PC-3 (cell line): ENCODE data around the gene TMED4. TPM values are rescaled to one million over a fixed set of nuclear protein-coding genes. Genes with fewer than 3 reads are reported as not detected.

Experiments used
- ATAC-seq: fragments of 200-7000 bp; cut with Tn5 transposase; 2 replicates; pipeline ENCODE4 v1.9.1; 2020; ENCODE audit warnings: mild to moderate bottlenecking, moderate library complexity
- BruUV-seq: library from RNA; stranded (reverse); fragments of 400-500 nt; replicated peaks from 2 replicates; lab custom pipeline; 2021; lab: Mats Ljungman, UMichigan
- CTCF ChIA-PET: fragments of 300-600 bp; sonication (Branson Sonifier 250); formaldehyde crosslinking; loops from one replicate; lab custom pipeline; 2022; ENCODE audit warnings: antibody characterized with exemption; lab: Charles Lee
- POLR2A ChIA-PET: fragments of 300-600 bp; sonication (Branson Sonifier 250); formaldehyde crosslinking; loops from one replicate; lab custom pipeline; 2022; ENCODE audit warnings: antibody characterized with exemption; ENCODE audit not compliant: unreplicated experiment; lab: Charles Lee
- DNase-seq: peaks from one replicate; pipeline ENCODE4 v3.0.0-alpha.2; 2015
- H2AFZ ChIP-seq: fragments of 300-600 bp; sonication (generic); 2 replicates; pipeline ENCODE4 v1.6.0; 2016; ENCODE audit warnings: antibody characterized with exemption, low read length
- H3F3A ChIP-seq: fragments of 300-600 bp; sonication (generic); one replicate; pipeline ENCODE4 v1.6.0; 2017; ENCODE audit warnings: antibody characterized with exemption, low read length, control low read depth, mild to moderate bottlenecking; ENCODE audit not compliant: unreplicated experiment
- H3K27ac ChIP-seq: fragments of 300-600 bp; sonication (generic); 2 replicates; pipeline ENCODE4 v1.5.1; 2016; ENCODE audit warnings: mild to moderate bottlenecking, low read length
- H3K27me3 ChIP-seq: fragments of 300-600 bp; sonication (generic); 2 replicates; pipeline ENCODE4 v1.6.1; 2016; ENCODE audit warnings: low read length, mixed read lengths
- H3K36me3 ChIP-seq: fragments of 300-600 bp; sonication (generic); 2 replicates; pipeline ENCODE4 v1.6.1; 2016; ENCODE audit warnings: low read depth, mixed run types, low read length, mixed read lengths
- H3K4me1 ChIP-seq: fragments of 300-600 bp; sonication (generic); 2 replicates; pipeline ENCODE4 v1.5.1; 2016; ENCODE audit warnings: low read length; ENCODE audit not compliant: insufficient read depth
- H3K4me2 ChIP-seq: fragments of 300-600 bp; sonication (generic); 2 replicates; pipeline ENCODE4 v1.6.0; 2016; ENCODE audit warnings: low read length
- H3K4me3 ChIP-seq: fragments of 300-600 bp; sonication (generic); 2 replicates; pipeline ENCODE4 v1.5.1; 2016; ENCODE audit warnings: mild to moderate bottlenecking, low read length, mixed read lengths
- H3K79me2 ChIP-seq: fragments of 300-600 bp; sonication (generic); 2 replicates; pipeline ENCODE4 v1.6.1; 2017; ENCODE audit warnings: low read length, mixed read lengths
- H3K9ac ChIP-seq: fragments of 300-600 bp; sonication (generic); 2 replicates; pipeline ENCODE4 v1.6.0; 2016; ENCODE audit warnings: mild to moderate bottlenecking, low read length
- H3K9me2 ChIP-seq: fragments of 300-600 bp; sonication (generic); replicated peaks from 2 replicates; pipeline ENCODE4 v1.6.1; 2016; ENCODE audit warnings: mixed run types, low read length, mixed read lengths
- H3K9me3 ChIP-seq: fragments of 300-600 bp; sonication (generic); 2 replicates; pipeline ENCODE4 v1.6.1; 2016; ENCODE audit warnings: low read length, mixed read lengths
- H4K20me1 ChIP-seq: fragments of 300-600 bp; sonication (generic); 2 replicates; pipeline ENCODE4 v1.6.1; 2016; ENCODE audit warnings: low read length, mixed read lengths
- EZH2 ChIP-seq: fragments of 300-600 bp; sonication (generic); IDR thresholded peaks from one replicate; pipeline ENCODE4 v1.6.1; 2017; ENCODE audit warnings: antibody characterized with exemption, mild to moderate bottlenecking, low read length; ENCODE audit not compliant: unreplicated experiment
- EZH2phosphoT487 ChIP-seq: fragments of 300-600 bp; sonication (generic); IDR thresholded peaks from 2 replicates; pipeline ENCODE4 v1.6.1; 2018; ENCODE audit warnings: mild to moderate bottlenecking, antibody characterized with exemption, low read length, borderline replicate concordance
- intact Hi-C: fragments of 100-400 bp; cut with micrococcal nuclease; formaldehyde crosslinking; loops from 2 replicates; pipeline ENCODE4 v1.9.0; 2023
- total RNA-seq: library from RNA; depleted of rRNA; stranded (reverse); fragments of >200 nt; gene quantifications from 2 replicates; pipeline ENCODE4 v1.2.3, GENCODE V29; 2014
- TF ChIP-seq, protein P1 (sequence below): fragments of 300-600 bp; sonication (generic); conservative IDR thresholded peaks from 2 replicates; pipeline ENCODE4 v1.5.1; 2017; ENCODE audit warnings: antibody characterized with exemption, low read depth, mild to moderate bottlenecking, low read length

Gene TMED4
- total RNA-seq, 1 experiment from 2014 or later, result 80.0 TPM

- ChIA-PET POLR2A (no interaction called here), CTCF (no interaction called here)
- Histone ChIP-seq H3K27ac (no peak overlapping the region), H3K36me3 (no peaks in the 10 kb centered on the region), H3K4me2 (no peak overlapping the region), H3K9me3 (no peaks in the 10 kb centered on the region), H4K20me1 (no peaks in the 10 kb centered on the region), H3F3A (no peaks in the 10 kb centered on the region), H3K79me2 (no peaks in the 10 kb centered on the region), H2AFZ (no peak overlapping the region), H3K9ac (no peak overlapping the region), H3K4me1 (peaks cover 24% of the 10 kb centered on the region), H3K4me3 (no peak overlapping the region), H3K27me3 (no peaks in the 10 kb centered on the region), H3K9me2 (no peaks in the 10 kb centered on the region)
- DNase-seq, result no peak
- TF ChIP-seq, protein P1, sequence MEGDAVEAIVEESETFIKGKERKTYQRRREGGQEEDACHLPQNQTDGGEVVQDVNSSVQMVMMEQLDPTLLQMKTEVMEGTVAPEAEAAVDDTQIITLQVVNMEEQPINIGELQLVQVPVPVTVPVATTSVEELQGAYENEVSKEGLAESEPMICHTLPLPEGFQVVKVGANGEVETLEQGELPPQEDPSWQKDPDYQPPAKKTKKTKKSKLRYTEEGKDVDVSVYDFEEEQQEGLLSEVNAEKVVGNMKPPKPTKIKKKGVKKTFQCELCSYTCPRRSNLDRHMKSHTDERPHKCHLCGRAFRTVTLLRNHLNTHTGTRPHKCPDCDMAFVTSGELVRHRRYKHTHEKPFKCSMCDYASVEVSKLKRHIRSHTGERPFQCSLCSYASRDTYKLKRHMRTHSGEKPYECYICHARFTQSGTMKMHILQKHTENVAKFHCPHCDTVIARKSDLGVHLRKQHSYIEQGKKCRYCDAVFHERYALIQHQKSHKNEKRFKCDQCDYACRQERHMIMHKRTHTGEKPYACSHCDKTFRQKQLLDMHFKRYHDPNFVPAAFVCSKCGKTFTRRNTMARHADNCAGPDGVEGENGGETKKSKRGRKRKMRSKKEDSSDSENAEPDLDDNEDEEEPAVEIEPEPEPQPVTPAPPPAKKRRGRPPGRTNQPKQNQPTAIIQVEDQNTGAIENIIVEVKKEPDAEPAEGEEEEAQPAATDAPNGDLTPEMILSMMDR, result no peak
- TF ChIP-seq EZH2phosphoT487, result no peak
- no peak for TF ChIP-seq EZH2
- intact Hi-C loops, result no loop called here
- BruUV-seq, result no TSS peak
- ATAC-seq, result no peak
These were observed 42.1 kb downstream of the TMED4 start for GRCh38 chr7:44539669-44540506.

GRCh38 chr7:44538798-44539668 is 43.0 kb downstream of the TMED4 start:
- H3K27me3 ChIP-seq, result no peaks in the 10 kb centered on the region
- intact Hi-C loops, result no loop called here
- H3K9ac ChIP-seq, result no peak overlapping the region
- H3K79me2 ChIP-seq, result no peaks in the 10 kb centered on the region
- no peaks in the 10 kb centered on the region for H3K9me3 ChIP-seq
- BruUV-seq, result no TSS peak
- no peak for TF ChIP-seq EZH2phosphoT487
- TF ChIP-seq, protein P1, result no peak
- TF ChIP-seq EZH2, result no peak
- no peaks in the 10 kb centered on the region for H3K36me3 ChIP-seq
- POLR2A ChIA-PET, result no interaction called here
- no peaks in the 10 kb centered on the region for H3K9me2 ChIP-seq
- ATAC-seq, result no peak
- H3K4me1 ChIP-seq, result peaks cover 16% of the 10 kb centered on the region
- H3F3A ChIP-seq, result no peaks in the 10 kb centered on the region
- H4K20me1 ChIP-seq, result no peaks in the 10 kb centered on the region
- DNase-seq, result no peak
- CTCF ChIA-PET, result interaction anchor here (0.6 kb wide), 1 partner anchor 35 kb away, joined by 3 read pairs; no protein-coding TSS in a partner anchor
- no peak overlapping the region for H3K4me3 ChIP-seq
- H3K4me2 ChIP-seq, result no peak overlapping the region
- no peak overlapping the region for H2AFZ ChIP-seq
- no peak overlapping the region for H3K27ac ChIP-seq
